ENCODE data around the gene SMAD9. TPM values are rescaled to one million over a fixed set of nuclear protein-coding genes. Genes with fewer than 3 reads are reported as not detected.

The SMAD9 gene
- total RNA-seq, 2 donors from 2014 or later, result 1.6 to 1.8 TPM

DNA sequence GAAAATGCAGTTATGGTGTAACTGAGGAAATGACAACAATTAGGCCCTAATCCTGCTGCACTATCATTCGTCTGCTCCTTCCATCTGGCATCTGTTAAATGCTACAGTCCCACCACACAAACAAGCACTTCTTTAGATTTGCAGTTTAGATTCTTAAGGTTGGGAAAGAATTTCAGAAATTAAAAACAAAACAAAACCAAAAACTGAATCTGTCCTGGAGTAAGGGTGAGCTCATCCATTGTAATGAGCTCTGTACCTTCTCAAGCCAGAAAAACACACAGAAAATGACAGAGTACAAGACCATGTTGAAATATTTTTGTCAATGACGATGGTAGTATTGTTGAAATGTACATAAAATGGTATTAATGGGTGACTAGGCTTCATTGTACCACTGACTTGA lies 28.3 kb downstream of the SMAD9 start:
- no peaks in the 10 kb centered on the region for H3K36me3 ChIP-seq (replicated peaks in 1 of 2; ENCODE audit: insufficient read depth in 1 of 2, low read depth in 2 of 2)
- H3K27ac ChIP-seq, result no peak overlapping the region
- no peaks in the 10 kb centered on the region for H3K4me1 ChIP-seq
- no peak for DNase-seq
- no peaks in the 10 kb centered on the region for H3K27me3 ChIP-seq
- no peaks in the 10 kb centered on the region for H3K9me3 ChIP-seq
- no peak overlapping the region for H3K4me3 ChIP-seq
- 46 to 66% methylated on average over 2 of the region's 2 CpGs for WGBS, 2 donors
- ATAC-seq, result no peak
- TF ChIP-seq POLR2A (IDR thresholded peaks at IDR 0.05), result no peak
- TF ChIP-seq, protein P1, sequence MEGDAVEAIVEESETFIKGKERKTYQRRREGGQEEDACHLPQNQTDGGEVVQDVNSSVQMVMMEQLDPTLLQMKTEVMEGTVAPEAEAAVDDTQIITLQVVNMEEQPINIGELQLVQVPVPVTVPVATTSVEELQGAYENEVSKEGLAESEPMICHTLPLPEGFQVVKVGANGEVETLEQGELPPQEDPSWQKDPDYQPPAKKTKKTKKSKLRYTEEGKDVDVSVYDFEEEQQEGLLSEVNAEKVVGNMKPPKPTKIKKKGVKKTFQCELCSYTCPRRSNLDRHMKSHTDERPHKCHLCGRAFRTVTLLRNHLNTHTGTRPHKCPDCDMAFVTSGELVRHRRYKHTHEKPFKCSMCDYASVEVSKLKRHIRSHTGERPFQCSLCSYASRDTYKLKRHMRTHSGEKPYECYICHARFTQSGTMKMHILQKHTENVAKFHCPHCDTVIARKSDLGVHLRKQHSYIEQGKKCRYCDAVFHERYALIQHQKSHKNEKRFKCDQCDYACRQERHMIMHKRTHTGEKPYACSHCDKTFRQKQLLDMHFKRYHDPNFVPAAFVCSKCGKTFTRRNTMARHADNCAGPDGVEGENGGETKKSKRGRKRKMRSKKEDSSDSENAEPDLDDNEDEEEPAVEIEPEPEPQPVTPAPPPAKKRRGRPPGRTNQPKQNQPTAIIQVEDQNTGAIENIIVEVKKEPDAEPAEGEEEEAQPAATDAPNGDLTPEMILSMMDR (IDR thresholded peaks at IDR 0.05), result no peak
- intact Hi-C loops (cut with DNase I), result no loop called here

DNA sequence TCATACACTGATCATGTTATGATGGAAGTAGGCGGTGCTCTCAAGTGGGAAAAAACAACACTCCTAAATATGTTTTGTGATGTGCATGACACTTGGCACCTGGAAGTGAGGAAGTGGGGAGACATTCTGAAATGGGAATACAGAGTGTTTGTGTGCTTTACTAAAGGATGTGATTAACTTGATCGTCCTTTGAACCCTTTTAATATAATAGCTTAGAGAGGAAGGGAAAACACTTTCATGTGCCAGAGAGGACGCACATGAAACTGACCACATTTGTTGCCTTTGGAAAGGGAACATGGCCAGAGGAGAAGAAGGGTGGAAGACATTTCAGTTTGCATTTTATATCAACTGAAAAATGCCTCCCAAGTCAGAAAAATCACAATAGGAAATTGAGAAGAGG lies 31.4 kb downstream of the SMAD9 start:
- Histone ChIP-seq H3K27ac (no peak overlapping the region), H3K27me3 (no peaks in the 10 kb centered on the region), H3K36me3 (replicated peaks in 1 of 2; ENCODE audit: insufficient read depth in 1 of 2, low read depth in 2 of 2) (no peaks in the 10 kb centered on the region), H3K4me1 (no peaks in the 10 kb centered on the region), H3K4me3 (no peak overlapping the region), H3K9me3 (no peaks in the 10 kb centered on the region)
- DNase-seq (no peak), ATAC-seq (no peak)
- intact Hi-C loops (cut with DNase I), result no loop called here
- 59 to 70% methylated on average over 3 of the region's 3 CpGs for WGBS, 2 donors
- TF ChIP-seq POLR2A (IDR thresholded peaks at IDR 0.05), result no peak
- TF ChIP-seq, protein P1 (IDR thresholded peaks at IDR 0.05), result no peak

DNA sequence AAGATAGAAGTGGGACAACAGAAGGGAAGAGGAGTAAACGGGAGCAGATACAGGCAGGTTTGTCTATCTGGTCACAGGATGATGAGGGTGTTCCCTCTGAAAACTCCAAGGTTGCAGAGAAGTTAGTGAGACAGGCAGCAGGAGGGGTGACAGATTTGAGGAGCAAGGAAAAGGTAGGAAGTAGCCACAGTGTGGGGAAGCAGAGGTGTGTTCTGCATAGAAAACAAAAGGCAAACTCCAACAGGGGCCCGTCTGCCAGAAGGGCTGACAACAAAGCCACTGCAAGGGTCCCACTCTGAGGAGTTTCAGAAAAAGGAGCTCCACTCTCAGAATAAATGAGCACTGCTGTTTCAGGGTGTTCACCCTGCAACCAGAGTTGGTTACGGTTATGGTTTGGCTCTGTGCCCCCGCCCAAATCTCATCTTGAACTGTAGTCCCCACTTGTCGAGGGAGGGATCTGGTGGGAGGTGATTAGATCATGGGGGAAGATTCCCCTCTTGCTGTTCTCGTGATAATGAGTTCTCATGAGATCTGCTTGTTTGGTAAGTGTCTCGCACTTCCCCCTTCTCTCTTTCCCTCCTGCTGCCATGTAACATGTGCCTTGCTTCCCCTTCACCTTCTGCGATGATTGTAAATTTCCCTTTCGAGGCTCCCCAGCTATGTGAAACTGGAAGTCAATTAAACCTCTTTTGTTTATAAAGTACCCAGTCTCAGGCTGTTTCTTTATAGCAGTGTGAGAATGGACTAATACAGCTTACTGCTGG lies 32.1 kb downstream of the SMAD9 start:
- H3K27me3 ChIP-seq, result no peaks in the 10 kb centered on the region
- ATAC-seq (no peak), DNase-seq (no peak)
- no peak overlapping the region for H3K4me3 ChIP-seq
- intact Hi-C loops (cut with DNase I), result no loop called here
- no peak overlapping the region for H3K27ac ChIP-seq
- H3K36me3 ChIP-seq (replicated peaks in 1 of 2; ENCODE audit: insufficient read depth in 1 of 2, low read depth in 2 of 2), result no peaks in the 10 kb centered on the region
- H3K9me3 ChIP-seq, result no peaks in the 10 kb centered on the region
- WGBS, 2 donors, result 54 to 55% methylated on average over 9 of the region's 9 CpGs
- TF ChIP-seq, protein P1 (IDR thresholded peaks at IDR 0.05), result no peak
- TF ChIP-seq POLR2A (IDR thresholded peaks at IDR 0.05), result no peak
- H3K4me1 ChIP-seq, result no peaks in the 10 kb centered on the region

DNA sequence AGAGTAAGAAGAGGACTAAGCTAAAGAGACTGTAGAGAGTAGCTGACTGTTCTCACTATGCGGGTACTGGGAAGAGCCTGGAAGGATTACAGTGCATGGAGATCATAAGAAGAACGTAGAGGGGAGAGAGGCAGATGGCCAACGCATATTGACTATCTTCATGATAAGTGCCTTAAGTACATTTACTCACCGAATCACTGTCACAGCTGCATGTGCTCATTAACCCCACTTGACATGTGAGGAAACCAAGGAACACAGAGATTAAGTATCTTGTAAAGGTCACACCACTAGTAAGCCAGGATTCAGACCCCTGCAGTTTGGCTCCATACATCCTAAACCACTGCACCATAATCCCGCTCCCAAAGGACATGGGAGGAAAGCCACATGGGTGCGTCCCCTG lies 34.1 kb downstream of the SMAD9 start:
- Histone ChIP-seq H3K4me3 (no peak overlapping the region), H3K27ac (no peak overlapping the region), H3K36me3 (replicated peaks in 1 of 2; ENCODE audit: insufficient read depth in 1 of 2, low read depth in 2 of 2) (no peaks in the 10 kb centered on the region), H3K27me3 (no peaks in the 10 kb centered on the region), H3K9me3 (no peaks in the 10 kb centered on the region), H3K4me1 (no peaks in the 10 kb centered on the region)
- 57 to 68% methylated on average over 5 to 6 of the region's 6 CpGs for WGBS, 2 donors
- intact Hi-C loops (cut with DNase I), result no loop called here
- DNase-seq (no peak), ATAC-seq (no peak)
- TF ChIP-seq, protein P1 (IDR thresholded peaks at IDR 0.05), result no peak
- no peak for TF ChIP-seq POLR2A (IDR thresholded peaks at IDR 0.05)

DNA sequence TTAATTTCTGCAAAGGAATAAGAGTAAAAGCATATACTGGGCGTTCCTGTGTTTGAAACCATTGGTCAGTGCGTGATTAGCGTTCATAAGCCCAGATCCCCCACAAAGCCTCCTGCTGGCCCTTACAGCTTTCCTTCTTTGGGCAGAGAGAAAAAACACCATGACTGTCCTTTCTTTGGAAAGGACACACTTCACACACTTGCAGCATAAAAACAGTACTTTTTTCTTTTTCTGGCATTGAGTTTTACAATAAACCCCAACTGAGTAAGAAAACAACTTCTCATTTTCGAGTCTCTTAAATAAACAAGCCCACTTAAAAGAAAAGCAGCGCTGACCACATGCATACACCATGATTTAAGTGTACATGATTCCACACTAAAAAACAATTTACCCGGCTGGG lies 35.8 kb downstream of the SMAD9 start:
- Histone ChIP-seq H3K4me1 (no peaks in the 10 kb centered on the region), H3K9me3 (no peaks in the 10 kb centered on the region), H3K4me3 (no peak overlapping the region), H3K27ac (no peak overlapping the region), H3K36me3 (replicated peaks in 1 of 2; ENCODE audit: insufficient read depth in 1 of 2, low read depth in 2 of 2) (no peaks in the 10 kb centered on the region), H3K27me3 (no peaks in the 10 kb centered on the region)
- DNase-seq (no peak), ATAC-seq (no peak)
- WGBS, 2 donors, result 78 to 80% methylated on average over 6 of the region's 6 CpGs
- intact Hi-C loops (cut with DNase I), result no loop called here
- TF ChIP-seq, protein P1 (IDR thresholded peaks at IDR 0.05), result no peak
- no peak for TF ChIP-seq POLR2A (IDR thresholded peaks at IDR 0.05)
